GM13977 (cell line): Measurements from ENCODE around the gene ZNF75A.
A peak's percentile ranks its signal among the peaks of the same experiment; 100 is the strongest.

Source experiments
- DNase-seq: peaks from one replicate; pipeline ENCODE4 v3.0.0; 2012; ENCODE audit warnings: low spot score
- CTCF ChIP-seq: IDR thresholded peaks from 2 replicates; pipeline ENCODE4 v1.5.1; 2012; ENCODE audit warnings: mild to moderate bottlenecking, control low read depth; ENCODE audit not compliant: insufficient read depth; ENCODE audit errors: extremely low read depth, missing control alignments
- in situ Hi-C: fragments of 300-500 bp; cut with MboI; formaldehyde crosslinking; loops from one replicate; pipeline ENCODE4 v1.12.0; 2022; ENCODE audit warnings: low sequenced_read_pairs, low pct_unique_long_range_greater_than_20kb, mixed read lengths, inconsistent platforms; ENCODE audit not compliant: unreplicated experiment

ZNF75A gene

GRCh38 chr16:3276679-3277078 lies 28.6 kb upstream of the ZNF75A start:
- TF ChIP-seq CTCF, result no peak
- in situ Hi-C loops, result no loop called here
- DNase-seq, result no peak

- DNase-seq, result no peak
- in situ Hi-C loops, result no loop called here
- TF ChIP-seq CTCF, result no peak
These were observed 24.0 kb upstream of the ZNF75A start for GRCh38 chr16:3281222-3281820.

GRCh38 chr16:3282103-3282729 lies 23.1 kb upstream of the ZNF75A start:
- no peak for DNase-seq
- TF ChIP-seq CTCF, result no peak
- in situ Hi-C loops, result no loop called here

- DNase-seq, result peak; percentile 98
- in situ Hi-C loops, result no loop called here
- TF ChIP-seq CTCF, result no peak
These were observed 22.4 kb upstream of the ZNF75A start, which contains the start of gene ZNF263 for GRCh38 chr16:3282730-3283542. ZNF263 (plus strand) TSS chr16:3283491; CDS start chr16:3283819, 328 bp downstream.

GRCh38 chr16:3283543-3284447 lies 21.5 kb upstream of the ZNF75A start:
- no peak for DNase-seq
- in situ Hi-C loops, result no loop called here
- TF ChIP-seq CTCF, result no peak

- TF ChIP-seq CTCF, result no peak
- DNase-seq, result no peak
- in situ Hi-C loops, result no loop called here
These were observed 20.2 kb upstream of the ZNF75A start for GRCh38 chr16:3285131-3285530.
